AG09309 (cell line): ENCODE measurements around the gene OTP.

ENCODE experiments used
- DNase-seq: peaks from one replicate; pipeline ENCODE4 v3.0.0-alpha.2; 2010; ENCODE audit warnings: low read depth
- H3K4me3 ChIP-seq: 2 replicates; pipeline ENCODE4 v1.5.1; 2011; ENCODE audit warnings: mild to moderate bottlenecking, low read depth, low read length, moderate library complexity; ENCODE audit not compliant: control insufficient read depth
- CTCF ChIP-seq: IDR thresholded peaks from 2 replicates; pipeline ENCODE4 v1.5.1; 2011; ENCODE audit warnings: mild to moderate bottlenecking, low read depth, low read length, inconsistent platforms; ENCODE audit not compliant: insufficient read depth, control insufficient read depth; ENCODE audit errors: missing control alignments

The OTP gene

GRCh38 chr5:77640589-77641396 is 2.3 kb upstream of the OTP start:
- no peak overlapping the region for H3K4me3 ChIP-seq
- TF ChIP-seq CTCF = no peak
- DNase-seq = no peak

GRCh38 chr5:77638763-77639671 is 504 bp upstream of the OTP start:
- TF ChIP-seq CTCF = no peak
- no peak for DNase-seq
- H3K4me3 ChIP-seq = no peak overlapping the region

- DNase-seq = no peak
- TF ChIP-seq CTCF = no peak
Measured at GRCh38 chr5:77637170-77637997, 1.1 kb downstream of the OTP start.

GRCh38 chr5:77636641-77637169 is 1.8 kb downstream of the OTP start:
- no peak overlapping the region for H3K4me3 ChIP-seq
- no peak for DNase-seq
- no peak for TF ChIP-seq CTCF

More at GRCh38 chr5:77637170-77637997, 1.1 kb downstream of the OTP start:
- no peak overlapping the region for H3K4me3 ChIP-seq

GRCh38 chr5:77635917-77636640 is 2.4 kb downstream of the OTP start:
- no peak for TF ChIP-seq CTCF
- H3K4me3 ChIP-seq = no peak overlapping the region
- DNase-seq = no peak
